Mononuclear cell (primary cell): ENCODE measurements around the gene DAB2IP. TPM values are rescaled to one million over a fixed set of nuclear protein-coding genes. Genes with fewer than 3 reads are reported as not detected.
"Not testable (repeated sequence)": the region's sequence is repeated elsewhere in the genome, so short reads cannot be mapped to it uniquely, and the experiment has no call there.

ENCODE experiments used
- H3K27me3 ChIP-seq: 2 replicates; pipeline ENCODE4 v1.6.0; 2011; ENCODE audit warnings: low read length, control low read depth; ENCODE audit not compliant: insufficient read depth
- H3K4me1 ChIP-seq: 2 replicates; pipeline ENCODE4 v1.5.1; 2011; ENCODE audit warnings: mild to moderate bottlenecking, low read length, control low read depth; ENCODE audit not compliant: insufficient read depth
- H3K4me3 ChIP-seq: 2 replicates; pipeline ENCODE4 v1.5.1; 2011; ENCODE audit warnings: mild to moderate bottlenecking, low read length, moderate library complexity
- H3K9me3 ChIP-seq: 2 replicates; pipeline ENCODE4 v1.5.1; 2011; ENCODE audit warnings: low read depth, mild to moderate bottlenecking, control low read depth, low read length
- total RNA-seq: library from RNA; depleted of rRNA; stranded (reverse); fragments of >200 nt; gene quantifications from one replicate; pipeline ENCODE4 v1.2.3, GENCODE V29; 2012

Gene DAB2IP
- total RNA-seq, 1 donor = 0.10 TPM

DNA sequence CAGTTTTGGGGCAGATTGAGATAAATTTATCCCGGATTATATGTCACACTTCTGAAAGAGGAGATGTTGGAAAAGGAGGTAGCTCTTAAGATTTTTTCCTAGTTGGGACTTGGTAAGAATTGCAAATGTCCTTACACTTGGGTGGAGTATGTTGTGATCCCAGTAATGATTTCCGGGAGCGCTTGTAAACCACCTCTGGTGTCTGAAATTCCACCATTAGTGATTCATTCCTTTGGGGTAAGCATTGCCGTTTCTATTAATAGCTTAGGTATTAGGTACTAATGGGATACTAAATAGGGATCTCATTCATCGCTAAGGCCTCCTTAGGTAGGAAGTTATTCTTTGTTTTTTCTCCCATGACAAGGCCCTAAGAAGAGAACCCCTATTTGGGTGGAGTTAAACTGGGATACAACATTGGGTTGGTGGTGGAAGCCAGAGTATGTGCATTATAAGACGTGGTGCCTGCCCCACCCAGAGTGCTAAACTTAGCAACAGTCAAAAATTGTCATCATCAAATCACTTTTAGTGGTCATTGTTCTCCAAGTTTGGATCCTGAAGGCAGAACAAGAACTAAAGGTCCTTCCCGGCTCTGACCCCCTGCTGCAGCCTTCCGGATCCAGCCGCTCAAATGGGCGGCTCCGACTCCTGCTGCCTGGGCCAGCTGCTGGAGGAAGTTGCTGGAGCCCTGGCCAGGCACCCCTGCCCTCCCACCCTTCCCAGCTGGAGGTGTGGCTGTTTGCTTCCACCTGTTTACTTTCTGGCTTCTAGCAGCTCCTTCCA is 31.7 kb upstream of the DAB2IP start:
- peaks cover 3% of the 10 kb centered on the region for H3K4me1 ChIP-seq
- H3K4me3 ChIP-seq = no peak overlapping the region
- no peaks in the 10 kb centered on the region for H3K27me3 ChIP-seq
- no peaks in the 10 kb centered on the region for H3K9me3 ChIP-seq

DNA sequence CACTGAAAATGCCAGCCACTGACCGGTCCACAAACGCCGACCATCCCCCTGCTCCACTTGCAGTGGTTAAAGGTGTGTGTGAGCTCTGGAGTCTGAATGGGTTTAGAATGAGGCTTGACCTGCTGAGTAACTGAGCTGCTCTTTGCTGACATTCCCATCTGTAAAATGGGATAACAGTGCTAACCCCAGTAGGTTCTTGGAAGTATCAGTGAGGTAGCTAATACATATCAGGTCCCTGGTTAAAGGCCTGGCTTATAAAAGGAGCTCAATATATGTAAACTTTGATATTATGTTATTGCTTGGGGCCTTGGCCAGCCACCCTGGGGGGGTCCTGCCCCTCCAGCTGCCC is 31.1 kb upstream of the DAB2IP start:
- Histone ChIP-seq H3K27me3 (no peaks in the 10 kb centered on the region), H3K4me1 (peaks cover 3% of the 10 kb centered on the region), H3K9me3 (no peaks in the 10 kb centered on the region), H3K4me3 (no peak overlapping the region)

DNA sequence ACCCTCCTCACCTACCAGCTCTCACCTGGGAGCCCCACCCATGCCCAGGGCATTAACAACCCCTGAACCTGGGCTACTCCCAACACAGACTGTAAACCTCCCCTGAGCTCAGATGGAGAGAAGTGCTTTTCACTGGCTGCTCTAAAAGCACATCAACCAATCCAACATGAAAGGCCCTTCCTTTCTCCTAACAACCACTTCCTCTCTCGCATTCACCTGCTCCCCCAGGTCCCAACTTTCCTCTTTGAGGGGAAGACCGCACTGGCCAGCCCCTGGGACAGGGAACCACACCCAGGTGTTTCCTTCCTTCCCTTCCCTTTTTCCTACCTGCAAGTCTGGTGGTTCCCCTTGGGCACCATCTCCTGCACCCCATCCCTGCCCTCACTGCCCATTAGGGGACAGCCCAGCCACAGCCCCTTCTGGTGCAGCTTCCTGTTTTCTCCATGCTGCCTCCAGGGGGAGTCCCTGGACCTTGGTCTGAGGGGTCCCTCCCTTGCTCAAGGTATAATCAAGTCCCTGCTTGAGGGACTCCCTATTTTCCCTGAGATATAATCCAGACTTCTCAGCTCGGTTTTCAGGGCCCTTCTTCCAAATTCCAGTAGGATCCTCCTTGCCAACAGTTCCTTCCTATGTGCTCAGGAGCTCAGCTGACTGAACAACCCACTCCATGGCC is 30.5 kb upstream of the DAB2IP start:
- peaks cover 3% of the 10 kb centered on the region for H3K4me1 ChIP-seq
- H3K4me3 ChIP-seq = no peak overlapping the region
- no peaks in the 10 kb centered on the region for H3K27me3 ChIP-seq
- H3K9me3 ChIP-seq = no peaks in the 10 kb centered on the region

DNA sequence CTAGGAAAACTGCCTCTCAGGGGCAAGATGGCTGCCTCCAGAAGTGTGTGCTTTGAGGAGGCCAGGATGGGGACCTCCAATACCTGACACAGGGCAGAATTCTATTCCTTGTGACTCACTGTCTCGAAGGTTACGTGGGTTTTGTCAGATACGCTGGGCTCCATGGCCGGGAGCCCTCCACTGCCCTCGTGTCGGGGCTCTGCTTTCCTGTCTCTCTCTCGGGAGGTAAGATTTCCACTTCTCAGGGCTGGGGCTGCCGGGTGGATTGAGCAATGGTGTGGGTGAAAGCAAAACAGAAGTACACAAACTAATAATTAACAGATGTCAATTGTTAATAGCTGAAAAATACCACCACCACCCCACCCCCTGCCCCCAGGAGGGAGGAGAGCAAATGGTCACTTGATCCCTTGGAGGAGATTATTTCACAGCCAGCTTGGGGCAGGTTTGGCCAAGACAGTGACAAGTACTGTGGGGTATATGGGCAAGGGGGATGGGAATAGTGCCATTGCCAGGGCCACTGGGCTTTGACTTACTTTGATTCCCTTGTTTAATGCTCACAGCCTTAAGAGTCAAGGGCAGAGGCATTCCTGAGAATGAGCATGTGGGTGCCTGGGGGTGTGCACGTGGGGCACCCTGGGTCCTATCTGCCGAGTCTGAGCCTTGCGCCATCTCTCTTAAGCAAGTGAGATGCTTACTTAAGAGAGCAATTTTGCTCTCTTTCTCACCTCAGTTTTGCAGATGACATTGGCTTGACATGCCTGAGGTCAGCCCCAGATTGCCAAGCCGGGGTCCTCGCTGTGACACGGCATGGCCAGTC is 28.8 kb upstream of the DAB2IP start:
- Histone ChIP-seq H3K4me3 (no peak overlapping the region), H3K4me1 (peaks cover 3% of the 10 kb centered on the region), H3K27me3 (no peaks in the 10 kb centered on the region), H3K9me3 (no peaks in the 10 kb centered on the region)

DNA sequence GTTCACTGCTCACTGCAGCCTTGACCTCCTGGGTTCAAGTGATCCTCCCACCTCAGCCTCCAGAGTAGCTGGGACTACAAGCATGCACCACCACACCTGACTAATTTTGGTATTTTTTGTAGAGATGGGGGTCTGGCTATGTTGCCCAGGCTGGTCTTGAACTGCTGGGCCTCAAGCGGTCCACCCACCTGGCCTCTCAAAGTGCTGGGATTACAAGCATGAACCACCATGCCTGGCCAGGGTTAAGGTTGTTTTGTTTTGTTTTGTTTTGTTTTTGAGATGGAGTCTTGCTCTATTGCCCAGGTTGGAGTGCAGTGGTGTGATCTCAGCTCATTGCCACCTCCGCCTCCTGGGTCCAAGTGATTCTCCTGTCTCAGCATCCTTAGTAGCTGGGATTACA is 28.0 kb upstream of the DAB2IP start:
- not testable (repeated sequence) for H3K9me3 ChIP-seq, H3K27me3 ChIP-seq, H3K4me3 ChIP-seq, H3K4me1 ChIP-seq

DNA sequence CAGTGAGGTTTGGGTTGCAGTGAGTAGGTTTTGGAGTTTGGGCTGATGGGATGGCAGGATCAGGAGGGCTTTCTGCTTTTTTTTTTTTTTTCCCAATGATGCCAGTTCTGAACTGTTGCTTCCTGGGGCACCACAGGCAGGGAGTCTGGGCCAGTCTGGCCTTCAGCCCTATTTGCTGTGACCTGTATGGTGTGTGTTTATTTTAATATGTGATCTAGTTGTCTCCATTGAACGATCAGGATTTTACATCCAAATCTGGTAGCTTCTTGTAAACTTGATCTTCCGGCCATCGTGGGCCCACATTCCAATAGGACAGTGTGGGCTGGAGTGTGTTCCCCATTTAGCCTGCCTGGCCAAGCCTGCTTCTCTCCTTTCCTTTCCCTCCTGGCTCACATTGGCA is 25.8 kb upstream of the DAB2IP start:
- no peaks in the 10 kb centered on the region for H3K27me3 ChIP-seq
- no peak overlapping the region for H3K4me3 ChIP-seq
- H3K9me3 ChIP-seq = no peaks in the 10 kb centered on the region
- H3K4me1 ChIP-seq = peaks cover 3% of the 10 kb centered on the region

DNA sequence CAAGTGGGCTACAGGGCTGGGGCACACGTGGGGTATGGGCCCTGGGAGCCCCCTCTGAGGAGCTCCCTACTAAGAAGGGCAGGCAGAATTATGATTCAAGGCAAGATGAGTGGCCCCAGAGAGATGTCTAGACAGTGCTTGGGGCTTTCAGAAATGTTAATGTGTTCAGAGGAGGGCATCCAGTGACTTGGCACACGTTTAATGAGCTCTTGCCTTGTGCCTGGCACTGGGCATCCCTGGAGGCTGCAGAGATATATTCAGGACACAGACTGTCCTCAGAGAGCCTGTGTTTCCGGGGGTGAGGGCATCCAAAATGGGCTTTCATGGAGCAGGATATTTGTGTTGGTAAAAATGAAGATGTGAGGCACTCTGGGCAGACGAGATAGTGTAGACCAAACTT is 25.4 kb upstream of the DAB2IP start:
- Histone ChIP-seq H3K4me3 (no peak overlapping the region), H3K4me1 (peaks cover 3% of the 10 kb centered on the region), H3K9me3 (no peaks in the 10 kb centered on the region), H3K27me3 (no peaks in the 10 kb centered on the region)

DNA sequence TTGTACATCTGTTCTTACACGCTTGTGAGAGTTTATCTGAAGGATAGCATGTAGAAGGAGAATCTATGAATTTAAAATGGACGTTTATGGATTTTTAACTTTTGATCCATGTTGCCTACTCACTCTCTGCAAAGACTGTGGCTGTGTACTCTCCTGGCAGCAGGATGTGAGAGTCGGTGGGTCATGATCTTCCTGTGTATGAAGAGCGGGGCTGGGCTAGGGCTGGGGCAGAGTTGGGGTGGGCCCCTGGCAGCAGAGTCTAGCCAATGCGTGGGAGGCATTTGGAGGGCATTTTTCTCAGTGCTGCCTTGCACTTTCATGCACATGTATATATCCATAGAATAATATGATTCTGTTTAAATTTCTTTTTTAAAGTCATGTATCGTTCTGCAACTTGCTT is 24.0 kb upstream of the DAB2IP start:
- Histone ChIP-seq H3K4me3 (no peak overlapping the region), H3K9me3 (no peaks in the 10 kb centered on the region), H3K4me1 (peaks cover 3% of the 10 kb centered on the region), H3K27me3 (no peaks in the 10 kb centered on the region)

DNA sequence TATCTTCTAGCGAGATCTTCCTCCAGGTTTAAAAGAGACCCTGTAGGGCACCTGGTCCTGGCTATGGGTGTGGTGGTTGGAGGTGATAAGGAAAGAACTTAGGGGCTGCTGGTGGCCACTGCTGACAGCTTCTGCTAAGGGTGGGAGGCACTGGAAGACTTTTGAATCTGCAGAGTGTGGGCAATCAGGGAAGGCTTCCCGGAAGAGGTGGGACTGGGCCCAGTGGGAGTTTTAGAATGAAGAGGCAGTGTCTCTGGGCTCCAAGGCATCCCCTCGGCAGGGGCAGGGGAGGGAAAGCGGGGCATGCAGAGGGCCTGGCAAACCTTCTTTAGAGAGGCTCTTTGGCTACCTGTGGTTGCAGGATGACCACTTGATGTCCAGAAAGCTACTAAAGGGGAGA is 23.0 kb upstream of the DAB2IP start:
- H3K9me3 ChIP-seq = no peaks in the 10 kb centered on the region
- no peak overlapping the region for H3K4me3 ChIP-seq
- no peaks in the 10 kb centered on the region for H3K4me1 ChIP-seq
- H3K27me3 ChIP-seq = no peaks in the 10 kb centered on the region

DNA sequence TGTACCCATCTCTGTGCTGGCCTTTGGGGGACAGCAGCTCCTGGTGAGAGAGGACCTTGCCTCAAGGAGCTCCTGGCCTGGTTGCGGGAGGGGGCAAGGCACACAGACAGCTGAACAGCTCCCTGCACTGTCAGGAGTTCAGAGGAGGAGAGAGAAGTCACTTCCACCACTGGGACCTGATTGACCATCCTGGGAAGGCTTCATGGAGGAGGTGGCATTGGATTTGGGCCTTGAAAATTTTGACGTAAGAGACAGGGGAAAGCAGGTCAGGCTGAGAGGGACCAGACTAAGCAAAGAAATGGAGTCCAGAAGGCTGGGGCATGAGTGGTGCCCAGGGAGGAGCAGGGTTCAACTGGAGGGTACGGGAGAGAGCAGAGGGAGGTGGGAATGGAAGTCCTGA is 20.3 kb upstream of the DAB2IP start:
- no peaks in the 10 kb centered on the region for H3K9me3 ChIP-seq
- no peaks in the 10 kb centered on the region for H3K4me1 ChIP-seq

DNA sequence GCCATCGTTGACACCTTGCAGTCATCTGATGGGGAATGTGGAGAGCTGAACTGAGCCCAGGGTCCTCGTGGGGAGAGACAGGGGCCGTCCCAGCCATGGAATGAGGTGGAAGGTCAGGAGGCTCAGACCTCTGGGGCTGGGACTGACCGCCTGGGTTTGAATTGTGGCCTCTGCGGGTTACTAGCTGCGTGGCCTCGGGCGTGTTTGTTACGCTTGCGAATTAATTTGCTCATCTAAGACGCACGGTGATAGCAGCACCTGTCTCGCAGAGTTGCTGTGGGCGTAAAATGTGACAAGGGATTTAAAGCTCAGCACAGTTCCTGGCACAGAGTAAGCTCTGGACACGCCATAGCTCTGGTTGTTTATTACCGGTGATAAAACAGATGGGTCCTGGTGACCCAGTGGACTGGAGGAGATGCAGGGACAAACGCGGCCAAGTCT is 19.4 kb upstream of the DAB2IP start:
- H3K27me3 ChIP-seq = no peaks in the 10 kb centered on the region
- no peak overlapping the region for H3K4me3 ChIP-seq
- H3K9me3 ChIP-seq = no peaks in the 10 kb centered on the region
- no peaks in the 10 kb centered on the region for H3K4me1 ChIP-seq

More for the DNA sequence above, 20.3 kb upstream of the DAB2IP start:
- Histone ChIP-seq H3K27me3 (no peaks in the 10 kb centered on the region), H3K4me3 (no peak overlapping the region)

DNA sequence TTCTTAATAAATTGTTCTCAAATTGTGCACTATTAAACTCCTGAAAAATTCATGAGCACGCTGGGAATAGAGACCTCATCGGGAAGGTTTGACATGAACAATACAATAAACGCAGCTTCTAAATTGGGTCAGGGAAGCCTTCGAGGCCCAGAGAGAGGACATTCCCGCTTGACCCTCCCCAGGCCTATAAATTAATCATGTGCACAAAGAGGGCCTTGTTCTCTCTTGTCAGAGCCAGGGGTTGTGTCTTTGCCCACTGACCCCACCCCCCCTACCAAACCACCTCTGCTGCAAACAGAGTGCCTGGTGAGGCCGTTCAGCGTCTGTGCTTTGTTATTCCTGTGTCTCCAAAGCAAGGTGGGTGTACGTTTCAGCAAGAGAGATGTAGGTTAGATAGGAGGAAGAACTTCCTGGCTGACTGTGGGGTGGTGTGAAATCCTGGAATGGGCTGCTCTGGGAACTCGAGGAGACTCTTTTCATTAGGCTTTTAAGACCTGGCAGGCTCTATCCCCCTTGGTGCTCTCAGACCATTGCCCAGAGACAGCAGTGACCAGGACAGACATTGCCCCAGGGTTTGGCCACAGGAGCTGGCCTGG is 18.2 kb upstream of the DAB2IP start:
- no peaks in the 10 kb centered on the region for H3K4me1 ChIP-seq
- H3K27me3 ChIP-seq = no peaks in the 10 kb centered on the region
- no peaks in the 10 kb centered on the region for H3K9me3 ChIP-seq
- no peak overlapping the region for H3K4me3 ChIP-seq

DNA sequence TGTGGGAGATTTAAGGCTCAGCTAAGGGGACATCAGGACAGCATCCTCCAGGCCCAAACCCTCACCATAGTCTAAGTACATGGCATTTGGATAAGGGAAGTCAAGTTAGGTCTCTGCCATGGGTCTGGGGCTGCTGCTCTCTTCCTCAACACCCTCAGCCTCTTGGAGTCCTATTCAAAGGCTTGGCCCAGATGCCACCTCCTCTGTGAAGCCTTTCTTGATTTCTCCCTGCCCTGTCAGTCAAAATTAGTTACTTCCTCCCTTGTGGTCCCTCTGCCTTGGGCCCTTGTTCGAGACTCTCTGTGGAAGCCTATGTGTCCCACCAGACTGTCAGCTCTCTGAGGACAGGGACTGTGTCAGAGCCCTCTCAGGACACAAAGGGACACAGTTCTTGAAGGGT is 17.7 kb upstream of the DAB2IP start:
- H3K4me1 ChIP-seq = no peaks in the 10 kb centered on the region
- H3K27me3 ChIP-seq = no peaks in the 10 kb centered on the region
- no peaks in the 10 kb centered on the region for H3K9me3 ChIP-seq
- no peak overlapping the region for H3K4me3 ChIP-seq

DNA sequence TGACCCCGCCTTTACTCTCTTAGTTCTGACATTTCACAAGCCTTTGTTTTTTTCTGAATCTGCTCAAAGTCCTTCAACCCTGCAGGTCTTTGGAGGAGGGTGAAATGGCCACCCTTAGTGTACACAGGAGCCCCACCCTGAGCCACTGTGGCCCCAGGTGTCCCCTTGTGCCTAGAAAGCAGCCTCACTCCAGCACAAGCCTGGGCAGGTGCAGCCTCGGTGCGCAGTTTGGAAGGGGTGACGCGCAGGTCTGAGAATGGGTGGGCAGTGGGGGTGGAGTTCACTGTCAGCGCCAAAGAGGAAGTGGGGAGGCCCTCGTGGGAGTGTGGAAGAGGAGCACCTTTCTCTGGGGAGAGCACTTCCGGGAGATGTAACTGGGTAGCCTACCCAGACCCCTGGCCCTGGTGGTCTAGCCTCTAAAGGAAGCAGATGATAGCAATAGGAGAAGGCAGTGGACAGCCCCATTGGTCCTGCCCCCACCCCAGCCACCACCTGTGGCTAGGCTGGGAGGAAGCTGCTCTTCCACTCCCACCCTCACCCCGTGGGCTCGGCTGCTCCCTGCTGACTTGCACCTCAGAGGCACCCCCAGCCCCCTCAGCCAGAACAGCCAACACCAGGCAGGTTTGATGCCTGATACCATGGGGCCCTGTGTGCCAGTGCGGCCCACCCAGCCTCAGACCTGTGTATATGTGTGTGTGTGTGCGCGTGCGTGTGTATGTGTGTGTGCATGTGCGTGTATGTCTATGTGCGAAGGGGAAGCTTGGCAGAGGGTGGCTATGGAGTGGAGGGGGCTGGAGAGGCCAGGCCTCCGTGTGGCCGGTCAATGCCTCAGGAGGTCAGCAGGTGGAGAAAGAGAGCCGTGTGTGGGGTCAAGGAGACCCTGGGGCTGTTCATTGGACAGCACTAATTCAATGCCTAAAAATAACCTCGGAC is 16.8 kb upstream of the DAB2IP start:
- no peaks in the 10 kb centered on the region for H3K9me3 ChIP-seq
- H3K4me3 ChIP-seq = no peak overlapping the region
- H3K4me1 ChIP-seq = no peaks in the 10 kb centered on the region
- H3K27me3 ChIP-seq = no peaks in the 10 kb centered on the region
